Measurements from ENCODE around the gene TTC7B. TPM values are rescaled to one million over a fixed set of nuclear protein-coding genes. Genes with fewer than 3 reads are reported as not detected.

Gene TTC7B
- total and polyA plus RNA-seq, 2 of the 8 experiments (the other 6 are each of a cell fraction or from before 2014, with no cell fraction given), result 23.7 to 34.0 TPM

DNA sequence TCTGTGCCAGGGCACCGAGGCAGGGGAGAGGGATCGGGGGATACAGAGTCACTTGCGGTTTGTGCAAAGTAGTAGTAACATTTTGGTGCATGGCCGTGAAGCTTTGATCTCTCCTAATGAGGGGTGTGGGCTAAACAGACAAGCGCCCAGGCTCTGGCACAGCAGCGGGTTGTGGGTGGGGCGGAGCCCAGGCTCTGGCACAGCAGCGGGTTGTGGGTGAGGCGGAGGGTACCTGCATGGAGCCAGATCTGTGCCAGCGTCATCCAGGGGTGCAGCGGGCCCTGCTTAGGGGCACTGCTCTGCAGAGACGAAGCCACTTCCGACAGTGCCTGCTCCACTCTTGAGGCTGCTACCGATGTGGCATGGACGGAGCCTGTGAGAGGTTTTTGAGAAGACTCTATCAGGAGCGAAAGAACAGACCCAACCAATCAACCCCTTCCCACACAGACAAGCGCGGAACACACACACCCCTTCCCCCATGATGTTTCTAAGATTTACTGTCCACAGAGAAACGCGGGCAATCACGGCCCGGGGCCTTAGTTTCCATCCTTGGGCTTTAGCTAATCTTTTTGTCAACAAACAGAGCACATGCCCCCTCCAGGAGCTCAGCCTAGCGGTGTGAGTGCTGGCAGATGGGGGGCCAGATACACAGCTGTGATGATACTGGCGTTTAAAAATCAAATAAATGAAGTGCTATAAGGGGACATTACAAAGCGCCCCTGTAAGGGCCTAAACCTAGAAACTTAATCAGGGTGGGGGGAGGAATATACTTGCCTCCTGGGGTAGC is 222.8 kb downstream of the TTC7B start:
- no peak for DNase-seq (ENCODE audit: low read depth in 1 of 2, low spot score in 2 of 2)
- Histone ChIP-seq H3K14ac (ENCODE audit: insufficient read length) (no peak overlapping the region), H4K8ac (ENCODE audit: extremely low read depth, insufficient read depth, low read length) (no peak overlapping the region), H3K9me3 (ENCODE audit: insufficient read depth in 2 of 2, low read depth in 1 of 2, low read length in 1 of 2) (no peaks in the 10 kb centered on the region), H4K20me1 (replicated peaks in 1 of 2; ENCODE audit: control insufficient read depth in 1 of 2, insufficient read depth in 2 of 2, low read length in 2 of 2) (no peaks in the 10 kb centered on the region), H3K9ac (replicated peaks in 1 of 4; ENCODE audit: extremely low read depth in 1 of 4, low read depth in 3 of 4, low read length in 3 of 4) (no peak overlapping the region), H3K4me1 (replicated peaks in 1 of 4; ENCODE audit: control insufficient read depth in 3 of 4, insufficient read depth in 4 of 4, low read length in 3 of 4) (peaks cover 0 to 5% (median 3%) of the 10 kb centered on the region in 4 experiments; a peak in 4 of 7 replicates), H3K79me2 (ENCODE audit: control insufficient read depth in 1 of 2, insufficient read depth in 2 of 2, low read length in 2 of 2) (no peaks in the 10 kb centered on the region), H3K79me1 (ENCODE audit: low read depth, low read length) (no peaks in the 10 kb centered on the region), H4K91ac (replicated peaks; ENCODE audit: insufficient read length, low read length) (no peak overlapping the region), H2BK15ac (ENCODE audit: low read length) (no peak overlapping the region), H2AK5ac (ENCODE audit: low read depth, low read length) (no peak overlapping the region), H2BK12ac (ENCODE audit: low read depth, low read length) (0 out of 2 replicates have a peak overlapping the region, but pooled peaks have one; percentile 23), H3K4me3 (ENCODE audit: extremely low read depth in 1 of 4, insufficient read depth in 2 of 4, low read depth in 3 of 4, low read length in 4 of 4) (no peak overlapping the region), H2BK20ac (ENCODE audit: low read length) (no peak overlapping the region), H3K36me3 (ENCODE audit: control insufficient read depth in 2 of 4, insufficient read depth in 4 of 4, low read length in 3 of 4) (no peaks in the 10 kb centered on the region), H2AFZ (ENCODE audit: low read length) (no peak overlapping the region), H3K4ac (replicated peaks; ENCODE audit: insufficient read length, low read depth, low read length) (no peak overlapping the region), H3K56ac (replicated peaks; ENCODE audit: insufficient read length, low read depth, low read length) (no peak overlapping the region), H2BK5ac (ENCODE audit: low read depth, low read length) (no peak overlapping the region), H3K23me2 (ENCODE audit: low read depth, low read length) (no peaks in the 10 kb centered on the region), H3K18ac (ENCODE audit: extremely low read depth, low read length) (no peak overlapping the region), H4K5ac (ENCODE audit: insufficient read length, low read depth, low read length) (no peak overlapping the region), H3K4me2 (ENCODE audit: insufficient read depth in 1 of 2, low read depth in 2 of 2, low read length in 2 of 2) (no peak overlapping the region), H3K27me3 (replicated peaks in 1 of 4; ENCODE audit: control insufficient read depth in 3 of 4, extremely low read depth in 1 of 4, insufficient read depth in 3 of 4, low read length in 3 of 4) (no peaks in the 10 kb centered on the region), H3K27ac (ENCODE audit: low read depth, low read length) (no peak overlapping the region), H2BK120ac (replicated peaks; ENCODE audit: low read depth, low read length) (no peak overlapping the region), H3K23ac (ENCODE audit: insufficient read length) (no peak overlapping the region)
- POLR2A ChIA-PET (ENCODE audit: partially characterized antibody), result no interaction called here
- CTCF ChIA-PET (ENCODE audit: partially characterized antibody), result no interaction called here
- no peak for TF ChIP-seq RFX5 (IDR thresholded peaks at IDR 0.05; ENCODE audit: borderline replicate concordance, low read depth, low read length)
- TF ChIP-seq BRCA1 (IDR thresholded peaks at IDR 0.05; ENCODE audit: low read depth, low read length), result no peak
- TF ChIP-seq GTF2F1 (IDR thresholded peaks at IDR 0.05; ENCODE audit: borderline replicate concordance, low read depth, low read length), result no peak
- TF ChIP-seq RNF2 (IDR thresholded peaks at IDR 0.05; ENCODE audit: borderline replicate concordance, low read depth, low read length, missing control alignments, poor library complexity, severe bottlenecking), result no peak
- TF ChIP-seq SP4 (IDR thresholded peaks at IDR 0.05; ENCODE audit: low read length), result no peak
- no peak for TF ChIP-seq SUZ12 (IDR thresholded peaks at IDR 0.05; ENCODE audit: low read length)
- TF ChIP-seq CEBPB (IDR thresholded peaks at IDR 0.05; ENCODE audit: low read depth, low read length), result no peak
- no peak for TF ChIP-seq CBX5 (IDR thresholded peaks at IDR 0.05; ENCODE audit: low read depth, low read length)
- TF ChIP-seq GABPA (IDR thresholded peaks at IDR 0.05; ENCODE audit: borderline replicate concordance, insufficient read depth, low read length), result no peak
- no peak for TF ChIP-seq HDAC6 (IDR thresholded peaks at IDR 0.05; ENCODE audit: low read depth, low read length)
- WGBS, 2 experiments (ENCODE audit: extremely low coverage in 1 of 2, insufficient coverage in 1 of 2, insufficient read length in 1 of 2, insufficient replicate concordance in 2 of 2, low coverage in 1 of 2, low lambda C conversion rate in 2 of 2, missing lambda C conversion rate in 1 of 2), result 89% methylated on average over 25 of the region's 25 CpGs; no CpG with 5 or more reads in 1 of the 2 experiments
- FAIRE-seq, result no peak
